Upper lobe of right lung (tissue), 1 donor: ENCODE data around the gene RASD1. TPM values are rescaled to one million over a fixed set of nuclear protein-coding genes. Genes with fewer than 3 reads are reported as not detected.
A peak's percentile ranks its signal among the peaks of the same experiment; 100 is the strongest.
"Not testable (repeated sequence)": the region's sequence is repeated elsewhere in the genome, so short reads cannot be mapped to it uniquely, and the experiment has no call there.

Experiments
- ATAC-seq: fragments of 200-7000 bp; cut with Tn5 transposase; one replicate; pipeline ENCODE4 v1.9.1; 2020; ENCODE audit warnings: mild to moderate bottlenecking, moderate library complexity
- DNase-seq: peaks from one replicate; pipeline ENCODE4 v3.0.0-alpha.2; 2020
- H3K27ac ChIP-seq: fragments of 200-600 bp; one replicate; pipeline ENCODE4 v1.8.0; 2022
- H3K27me3 ChIP-seq: fragments of 200-600 bp; one replicate; pipeline ENCODE4 v1.8.0; 2022; ENCODE audit warnings: mild to moderate bottlenecking
- H3K36me3 ChIP-seq: fragments of 200-600 bp; one replicate; pipeline ENCODE4 v1.8.0; 2022
- H3K4me1 ChIP-seq: fragments of 200-600 bp; one replicate; pipeline ENCODE4 v1.8.0; 2022
- H3K4me3 ChIP-seq: fragments of 200-600 bp; one replicate; pipeline ENCODE4 v1.8.0; 2022; ENCODE audit warnings: mild to moderate bottlenecking
- H3K9me3 ChIP-seq: fragments of 200-600 bp; one replicate; pipeline ENCODE4 v1.8.0; 2022
- CTCF ChIP-seq: fragments of 200-600 bp; IDR thresholded peaks from one replicate; pipeline ENCODE4 v1.8.0; 2022; ENCODE audit warnings: antibody characterized with exemption
- intact Hi-C: fragments of 100-400 bp; cut with DNase I; formaldehyde crosslinking; loops from one replicate; pipeline ENCODE4 v1.11.0; 2022
- total RNA-seq: library from RNA; stranded (reverse); fragmentation: NEBNext Ultra II Directional; extraction: Animal tissue kit (Norgen Biotek cat#: 25700); gene quantifications from one replicate; pipeline ENCODE4 v1.2.1, GENCODE V29; 2021
- donor health status: DM: no; HTN: yes; CAD: no; lungs with severe emphysema.

Gene RASD1
- total RNA-seq, 1 donor from 2014 or later, result 39.2 TPM

DNA sequence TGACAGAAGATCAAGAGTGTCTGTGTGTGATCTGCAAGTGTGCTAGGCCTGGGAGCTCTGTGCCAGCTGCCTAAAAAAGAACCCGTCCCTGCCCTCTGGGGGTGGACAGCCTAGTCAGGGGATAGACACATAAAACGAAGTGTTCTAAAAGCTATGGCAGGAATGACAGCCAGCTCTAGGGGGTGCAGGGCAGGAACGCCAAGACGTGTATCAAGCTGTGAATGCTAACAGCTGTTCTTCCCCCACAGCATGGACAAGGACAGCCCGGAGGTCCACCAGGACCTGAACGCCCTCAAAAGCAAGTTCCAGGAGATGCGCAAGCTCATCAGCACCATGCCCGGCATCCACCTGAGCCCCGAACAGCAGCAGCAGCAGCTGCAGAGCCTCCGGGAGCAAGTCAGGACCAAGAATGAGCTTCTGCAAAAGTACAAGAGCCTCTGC is 5.1 kb downstream of the RASD1 start:
- DNase-seq (peak; percentile 56), ATAC-seq (no peak)
- Histone ChIP-seq H3K36me3 (peaks cover 30% of the 10 kb centered on the region), H3K27me3 (no peaks in the 10 kb centered on the region), H3K27ac (no peak overlapping the region), H3K4me1 (peaks cover 15% of the 10 kb centered on the region), H3K4me3 (no peak overlapping the region), H3K9me3 (no peaks in the 10 kb centered on the region)
- TF ChIP-seq CTCF, result no peak
- intact Hi-C loops, result loop anchor here (5.0 kb wide), 1 partner anchor 134 kb away; no protein-coding TSS in a partner anchor

DNA sequence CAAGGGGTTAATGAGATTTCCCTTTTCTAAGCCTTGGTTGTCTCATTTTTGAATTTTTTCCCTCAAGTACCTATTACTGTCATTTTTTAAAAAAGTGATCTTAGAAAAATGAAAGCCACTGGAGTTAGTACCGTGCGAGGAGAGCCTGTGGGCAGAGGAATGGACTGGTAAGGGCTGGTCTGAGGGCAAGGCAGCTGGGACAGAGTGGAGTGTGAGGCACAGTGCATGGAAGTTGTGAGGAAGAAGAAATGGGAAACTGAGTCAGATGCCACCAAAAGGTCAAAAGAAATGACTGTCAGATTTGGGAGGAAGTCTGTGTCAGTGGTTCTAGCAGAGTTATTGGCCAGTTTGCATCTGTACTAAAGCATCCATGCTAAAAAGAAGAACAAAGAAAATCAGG is 8.2 kb downstream of the RASD1 start:
- no peaks in the 10 kb centered on the region for H3K9me3 ChIP-seq
- DNase-seq, result peak; percentile 3
- no peak overlapping the region for H3K27ac ChIP-seq
- TF ChIP-seq CTCF, result no peak
- no peaks in the 10 kb centered on the region for H3K4me1 ChIP-seq
- no peak for ATAC-seq
- H3K27me3 ChIP-seq, result no peaks in the 10 kb centered on the region
- no peak overlapping the region for H3K4me3 ChIP-seq
- intact Hi-C loops, result no loop called here
- H3K36me3 ChIP-seq, result peaks cover 29% of the 10 kb centered on the region

- H3K27me3 ChIP-seq, ATAC-seq, H3K27ac ChIP-seq, intact Hi-C loops, H3K4me1 ChIP-seq, H3K9me3 ChIP-seq, H3K4me3 ChIP-seq: not testable (repeated sequence)
- peaks cover 13% of the 10 kb centered on the region for H3K36me3 ChIP-seq
- peak; percentile 52 for DNase-seq
Observed at GRCh38 chr17:17486416-17486815, 9.8 kb downstream of the RASD1 start.

DNA sequence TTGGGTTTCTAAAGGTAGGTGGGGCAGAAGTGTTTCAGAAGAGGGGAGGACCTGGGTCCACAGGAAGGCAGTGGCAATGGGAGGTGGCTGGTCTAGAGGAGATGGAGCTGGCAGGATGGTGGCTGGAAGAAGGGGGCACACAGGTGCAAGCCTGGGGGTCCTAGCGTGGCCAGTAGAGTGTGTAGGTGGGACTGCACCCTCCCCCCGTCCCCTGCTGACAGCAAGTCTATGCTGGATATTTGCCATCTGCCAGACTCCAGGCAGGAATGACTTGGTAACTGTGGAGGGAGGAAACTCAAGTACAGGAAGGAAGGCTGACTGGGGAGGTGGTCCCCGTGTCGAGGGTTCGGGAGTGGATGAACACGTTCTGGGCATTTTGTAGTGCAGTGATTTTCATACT is 10.8 kb downstream of the RASD1 start:
- peaks cover 7% of the 10 kb centered on the region for H3K36me3 ChIP-seq
- no peak overlapping the region for H3K4me3 ChIP-seq

DNA sequence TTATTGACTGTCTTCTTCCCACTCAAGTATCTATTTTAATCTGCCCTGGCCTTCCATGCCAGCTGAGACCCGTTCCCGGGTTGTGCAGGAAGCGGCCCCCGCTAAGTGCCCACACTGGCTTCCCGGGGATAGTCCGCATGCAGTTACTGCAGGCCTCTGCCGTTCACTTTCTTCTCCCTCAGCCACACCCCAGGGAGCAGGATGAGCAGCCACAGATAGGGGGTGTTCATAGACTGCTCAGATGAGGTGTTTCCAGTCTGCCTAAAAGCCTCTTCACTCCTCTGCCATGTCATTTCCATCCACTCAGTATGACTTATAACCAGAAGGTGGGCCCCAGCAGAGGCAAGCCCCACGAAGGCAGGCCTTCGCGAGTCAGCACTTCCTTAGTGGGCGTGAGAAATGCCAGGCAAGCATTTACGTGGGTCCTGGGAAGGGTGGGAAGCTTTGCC is 11.7 kb downstream of the RASD1 start:
- no peak for TF ChIP-seq CTCF
- ATAC-seq (no peak), DNase-seq (peak; percentile 21)
- intact Hi-C loops, result no loop called here
- Histone ChIP-seq H3K9me3 (no peaks in the 10 kb centered on the region), H3K27me3 (no peaks in the 10 kb centered on the region), H3K4me1 (no peaks in the 10 kb centered on the region), H3K27ac (no peak overlapping the region), H3K4me3 (no peak overlapping the region), H3K36me3 (peaks cover 7% of the 10 kb centered on the region)

More for the DNA sequence above, 10.8 kb downstream of the RASD1 start:
- no peak for TF ChIP-seq CTCF
- intact Hi-C loops, result no loop called here
- peak; percentile 34 for DNase-seq
- H3K9me3 ChIP-seq, result no peaks in the 10 kb centered on the region
- no peaks in the 10 kb centered on the region for H3K4me1 ChIP-seq
- no peak overlapping the region for H3K27ac ChIP-seq
- no peaks in the 10 kb centered on the region for H3K27me3 ChIP-seq
- ATAC-seq, result no peak

DNA sequence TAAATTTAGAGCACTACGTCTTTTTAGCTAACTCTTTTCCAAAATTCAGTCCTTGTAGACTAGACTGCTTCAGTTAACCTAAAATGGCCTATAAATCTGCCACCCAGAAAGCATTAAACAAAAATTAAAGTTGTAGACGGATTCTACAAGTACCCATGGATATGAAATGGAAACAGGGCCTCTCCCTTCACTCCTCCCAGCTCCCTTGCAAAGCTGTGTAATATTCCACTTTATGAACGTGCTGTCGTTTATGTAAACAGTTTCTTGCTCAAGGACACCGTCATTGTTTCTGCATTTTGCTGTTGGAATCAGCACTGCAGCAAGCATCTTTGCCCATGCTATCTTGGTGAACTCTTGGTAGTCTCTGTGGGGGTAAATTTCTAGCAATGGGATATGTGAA is 14.3 kb downstream of the RASD1 start:
- H3K4me3 ChIP-seq, result no peak overlapping the region
- H3K27me3 ChIP-seq, result no peaks in the 10 kb centered on the region
- H3K36me3 ChIP-seq, result no peaks in the 10 kb centered on the region
- no peaks in the 10 kb centered on the region for H3K9me3 ChIP-seq
- intact Hi-C loops, result no loop called here
- TF ChIP-seq CTCF, result no peak
- DNase-seq (no peak), ATAC-seq (no peak)
- peaks cover 19% of the 10 kb centered on the region for H3K4me1 ChIP-seq
- no peak overlapping the region for H3K27ac ChIP-seq
